ENCODE data around the gene DPF1.

- TF ChIP-seq POLR2A (IDR thresholded peaks at IDR 0.05): no peak
- TF ChIP-seq CTCF (IDR thresholded peaks at IDR 0.05): no peak
Observed at GRCh38 chr19:38213469-38213868, 10.6 kb downstream of the DPF1 start.

Data from lower leg skin (tissue), 3 donors.